Activated CD4-positive, alpha-beta T cell treated with anti-CD3 and anti-CD28 coated beads, Interleukin-2, amount 50 U/mL, for 4 hours (primary cell): ENCODE data around the gene NANOS3.

Experiments
- DNase-seq, 2 experiments: peaks; one replicate each; pipeline ENCODE4 v3.0.0-alpha.2; 2020

The NANOS3 gene

GRCh38 chr19:13923194-13923987, 46.5 kb downstream of the NANOS3 start:
- no peak for DNase-seq

DNA sequence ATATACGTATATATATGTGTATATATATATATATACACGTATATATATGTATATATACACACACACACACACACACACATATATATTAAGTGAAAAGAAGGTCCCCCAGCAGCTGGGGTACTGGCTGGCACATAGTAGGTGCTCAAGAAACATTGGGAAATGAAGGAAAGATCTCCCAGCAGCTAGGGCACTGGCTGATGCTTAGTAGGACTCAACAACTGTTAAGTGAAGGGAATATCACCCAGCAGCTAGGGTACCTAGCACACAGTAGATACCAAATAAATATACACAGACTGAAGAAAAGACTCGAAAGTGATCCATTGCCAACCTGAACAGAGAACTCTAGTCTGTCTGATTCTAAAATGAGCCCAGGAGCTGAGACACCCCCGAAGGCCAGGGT, 49.1 kb downstream of the NANOS3 start:
- no peak for DNase-seq

DNA sequence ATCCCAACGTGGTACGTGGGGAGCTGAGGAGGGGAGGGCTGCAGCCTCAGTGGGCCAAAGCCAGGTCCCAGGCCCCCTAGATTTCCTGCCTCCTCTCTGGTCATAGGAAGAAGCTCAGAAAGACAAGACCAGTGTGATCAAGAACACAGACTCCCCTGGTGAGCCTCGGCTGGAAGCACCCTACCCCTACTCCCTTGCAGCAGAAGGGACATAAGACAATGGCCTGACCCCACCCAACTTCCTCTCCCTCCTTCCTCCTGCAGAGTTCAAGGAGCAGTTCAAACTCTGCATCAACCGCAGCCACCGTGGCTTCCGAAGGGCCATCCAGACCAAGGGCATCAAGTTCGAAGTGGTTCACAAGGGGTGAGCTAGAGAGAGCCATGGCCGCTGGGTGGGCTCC, 49.8 kb downstream of the NANOS3 start:
- DNase-seq = no peak

DNA sequence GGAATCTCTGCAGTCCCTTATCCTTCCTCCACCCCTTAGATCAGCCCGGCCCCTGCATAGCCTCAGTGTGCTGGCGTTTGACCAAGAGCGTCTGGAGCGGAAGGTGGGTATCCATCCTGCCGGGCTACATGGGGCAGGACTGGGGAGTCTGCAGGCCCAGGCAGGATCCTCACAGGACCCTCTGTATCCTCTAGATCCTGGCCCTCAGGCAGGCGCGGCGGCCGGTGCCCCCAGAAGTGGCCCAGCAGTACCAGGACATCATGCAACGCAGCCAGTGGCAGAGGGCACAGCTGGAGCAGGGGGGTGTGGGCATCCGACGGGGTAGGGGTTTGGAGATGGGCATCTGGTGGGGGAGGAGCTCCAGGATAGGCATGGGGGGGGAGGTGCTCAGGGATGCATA, 52.4 kb downstream of the NANOS3 start:
- no peak for DNase-seq

DNA sequence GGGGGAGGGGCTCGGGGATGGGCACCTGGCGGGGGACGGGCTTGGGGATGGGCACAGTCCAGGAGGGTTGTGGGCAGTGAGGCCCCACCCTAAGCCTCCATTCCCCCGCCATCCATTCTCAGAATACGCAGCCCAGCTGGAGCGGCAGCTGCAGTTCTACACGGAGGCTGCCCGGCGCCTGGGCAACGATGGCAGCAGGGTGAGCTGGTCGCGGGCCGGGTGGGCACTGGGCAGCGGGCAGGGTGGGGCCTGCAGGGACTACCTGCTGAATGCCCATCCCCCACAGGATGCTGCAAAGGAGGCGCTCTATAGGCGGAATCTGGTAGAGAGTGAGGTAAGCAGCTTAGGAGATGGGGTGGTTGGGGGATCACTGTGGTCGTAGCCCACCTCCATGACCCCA, 53.0 kb downstream of the NANOS3 start:
- no peak for DNase-seq
